Choroid plexus epithelial cell (primary cell): ENCODE measurements around the gene PAN2.

ENCODE experiments used
- DNase-seq: peaks from one replicate; pipeline ENCODE4 v3.0.0-alpha.2; 2010; ENCODE audit warnings: low read depth
- H3K4me3 ChIP-seq: 2 replicates; pipeline ENCODE4 v1.5.1; 2011; ENCODE audit warnings: low read depth, mild to moderate bottlenecking, control low read depth, low read length, moderate library complexity
- TF ChIP-seq, protein P1 (sequence below): conservative IDR thresholded peaks from 2 replicates; pipeline ENCODE4 v1.5.1; 2011; ENCODE audit warnings: low read depth, mild to moderate bottlenecking, control low read depth, inconsistent platforms, low read length, moderate library complexity

The PAN2 gene, protein sequence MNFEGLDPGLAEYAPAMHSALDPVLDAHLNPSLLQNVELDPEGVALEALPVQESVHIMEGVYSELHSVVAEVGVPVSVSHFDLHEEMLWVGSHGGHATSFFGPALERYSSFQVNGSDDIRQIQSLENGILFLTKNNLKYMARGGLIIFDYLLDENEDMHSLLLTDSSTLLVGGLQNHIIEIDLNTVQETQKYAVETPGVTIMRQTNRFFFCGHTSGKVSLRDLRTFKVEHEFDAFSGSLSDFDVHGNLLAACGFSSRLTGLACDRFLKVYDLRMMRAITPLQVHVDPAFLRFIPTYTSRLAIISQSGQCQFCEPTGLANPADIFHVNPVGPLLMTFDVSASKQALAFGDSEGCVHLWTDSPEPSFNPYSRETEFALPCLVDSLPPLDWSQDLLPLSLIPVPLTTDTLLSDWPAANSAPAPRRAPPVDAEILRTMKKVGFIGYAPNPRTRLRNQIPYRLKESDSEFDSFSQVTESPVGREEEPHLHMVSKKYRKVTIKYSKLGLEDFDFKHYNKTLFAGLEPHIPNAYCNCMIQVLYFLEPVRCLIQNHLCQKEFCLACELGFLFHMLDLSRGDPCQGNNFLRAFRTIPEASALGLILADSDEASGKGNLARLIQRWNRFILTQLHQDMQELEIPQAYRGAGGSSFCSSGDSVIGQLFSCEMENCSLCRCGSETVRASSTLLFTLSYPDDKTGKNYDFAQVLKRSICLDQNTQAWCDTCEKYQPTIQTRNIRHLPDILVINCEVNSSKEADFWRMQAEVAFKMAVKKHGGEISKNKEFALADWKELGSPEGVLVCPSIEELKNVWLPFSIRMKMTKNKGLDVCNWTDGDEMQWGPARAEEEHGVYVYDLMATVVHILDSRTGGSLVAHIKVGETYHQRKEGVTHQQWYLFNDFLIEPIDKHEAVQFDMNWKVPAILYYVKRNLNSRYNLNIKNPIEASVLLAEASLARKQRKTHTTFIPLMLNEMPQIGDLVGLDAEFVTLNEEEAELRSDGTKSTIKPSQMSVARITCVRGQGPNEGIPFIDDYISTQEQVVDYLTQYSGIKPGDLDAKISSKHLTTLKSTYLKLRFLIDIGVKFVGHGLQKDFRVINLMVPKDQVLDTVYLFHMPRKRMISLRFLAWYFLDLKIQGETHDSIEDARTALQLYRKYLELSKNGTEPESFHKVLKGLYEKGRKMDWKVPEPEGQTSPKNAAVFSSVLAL

DNA sequence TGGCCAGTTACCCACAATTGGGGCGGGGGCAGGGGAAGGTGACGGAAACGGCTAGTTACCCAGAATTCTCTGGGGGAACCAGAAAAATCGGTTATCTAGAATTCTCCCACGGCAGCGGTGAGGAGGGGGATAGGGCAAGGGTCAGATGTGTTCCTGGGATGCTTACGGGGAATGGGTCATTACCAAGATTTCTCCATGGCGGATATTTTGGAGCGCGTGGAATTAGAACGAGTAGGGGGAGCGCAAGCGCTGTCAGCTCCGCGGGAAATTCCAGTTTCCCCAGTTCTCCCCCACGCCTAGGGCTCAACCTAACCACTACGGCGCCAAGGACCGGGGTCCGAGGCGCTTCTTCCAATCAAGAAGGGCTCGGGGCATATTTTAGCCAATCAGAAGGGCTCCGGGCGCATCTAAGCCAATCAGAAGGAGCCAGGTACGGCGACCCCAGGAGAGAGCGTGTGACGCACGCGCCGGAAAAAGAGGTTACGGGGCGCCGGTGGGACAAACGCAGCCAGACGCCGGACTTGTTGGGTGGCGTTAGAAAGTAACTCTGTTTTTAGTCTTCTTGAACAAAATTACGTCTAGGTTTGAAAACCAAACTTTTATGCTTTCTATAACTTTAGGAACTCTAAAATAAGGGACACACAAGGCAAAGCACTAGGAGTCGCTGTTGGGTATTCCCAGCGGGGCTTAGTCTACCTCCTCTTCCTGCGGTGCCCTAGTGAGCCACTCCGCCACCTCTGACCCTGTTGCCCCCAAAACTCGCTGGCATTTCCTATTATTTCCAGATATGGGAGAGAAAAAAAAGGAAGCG lies at the start of gene PAN2:
Gene PAN2, minus strand, starts transcription at position 322 of the 811 bp plus-strand sequence. CDS start 906 bp downstream, outside the sequence.
- TF ChIP-seq, protein P1, sequence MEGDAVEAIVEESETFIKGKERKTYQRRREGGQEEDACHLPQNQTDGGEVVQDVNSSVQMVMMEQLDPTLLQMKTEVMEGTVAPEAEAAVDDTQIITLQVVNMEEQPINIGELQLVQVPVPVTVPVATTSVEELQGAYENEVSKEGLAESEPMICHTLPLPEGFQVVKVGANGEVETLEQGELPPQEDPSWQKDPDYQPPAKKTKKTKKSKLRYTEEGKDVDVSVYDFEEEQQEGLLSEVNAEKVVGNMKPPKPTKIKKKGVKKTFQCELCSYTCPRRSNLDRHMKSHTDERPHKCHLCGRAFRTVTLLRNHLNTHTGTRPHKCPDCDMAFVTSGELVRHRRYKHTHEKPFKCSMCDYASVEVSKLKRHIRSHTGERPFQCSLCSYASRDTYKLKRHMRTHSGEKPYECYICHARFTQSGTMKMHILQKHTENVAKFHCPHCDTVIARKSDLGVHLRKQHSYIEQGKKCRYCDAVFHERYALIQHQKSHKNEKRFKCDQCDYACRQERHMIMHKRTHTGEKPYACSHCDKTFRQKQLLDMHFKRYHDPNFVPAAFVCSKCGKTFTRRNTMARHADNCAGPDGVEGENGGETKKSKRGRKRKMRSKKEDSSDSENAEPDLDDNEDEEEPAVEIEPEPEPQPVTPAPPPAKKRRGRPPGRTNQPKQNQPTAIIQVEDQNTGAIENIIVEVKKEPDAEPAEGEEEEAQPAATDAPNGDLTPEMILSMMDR: peak; percentile 78
- DNase-seq: peak; percentile 98
- H3K4me3 ChIP-seq: peak within 1 kb of the TSS; percentile 69

DNA sequence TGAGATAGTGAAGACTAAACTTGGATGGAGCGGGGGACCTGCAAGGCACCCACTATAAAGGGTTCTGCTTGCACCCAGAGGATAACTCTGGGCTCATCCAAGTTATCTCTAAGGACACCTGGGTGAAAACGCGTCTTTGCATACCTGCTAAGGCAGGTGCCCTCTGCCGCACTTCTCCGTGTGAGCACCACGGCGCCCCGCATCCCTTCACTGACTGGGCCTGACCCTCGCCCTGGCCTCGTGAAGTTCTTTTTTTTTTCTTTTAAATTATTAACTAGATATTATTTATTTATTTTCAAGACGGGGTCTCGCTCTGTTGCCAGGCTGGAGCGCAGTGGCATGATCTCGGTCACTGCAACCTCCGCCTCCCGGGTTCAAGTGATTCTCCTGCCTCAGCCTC lies 48.8 kb upstream of the PAN2 start:
- no peak for DNase-seq
- H3K4me3 ChIP-seq: no peak overlapping the region
- TF ChIP-seq, protein P1: no peak

DNA sequence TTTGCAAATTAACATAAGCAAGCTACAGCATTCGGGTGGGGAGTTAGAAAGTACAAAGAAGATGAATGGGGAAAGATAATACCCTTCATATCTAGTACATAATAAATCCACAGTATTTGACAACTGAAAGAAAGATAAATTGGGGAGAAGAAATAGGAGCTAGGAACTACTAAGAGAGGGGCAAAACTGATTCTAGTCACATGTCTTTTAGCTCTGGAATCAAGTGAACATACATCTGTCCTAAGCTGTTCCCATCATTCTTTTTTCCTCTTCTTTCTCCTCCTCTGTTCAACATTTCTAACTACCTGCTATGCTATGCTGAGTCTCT lies 44.2 kb upstream of the PAN2 start:
- TF ChIP-seq, protein P1: no peak
- H3K4me3 ChIP-seq: no peak overlapping the region
- no peak for DNase-seq

DNA sequence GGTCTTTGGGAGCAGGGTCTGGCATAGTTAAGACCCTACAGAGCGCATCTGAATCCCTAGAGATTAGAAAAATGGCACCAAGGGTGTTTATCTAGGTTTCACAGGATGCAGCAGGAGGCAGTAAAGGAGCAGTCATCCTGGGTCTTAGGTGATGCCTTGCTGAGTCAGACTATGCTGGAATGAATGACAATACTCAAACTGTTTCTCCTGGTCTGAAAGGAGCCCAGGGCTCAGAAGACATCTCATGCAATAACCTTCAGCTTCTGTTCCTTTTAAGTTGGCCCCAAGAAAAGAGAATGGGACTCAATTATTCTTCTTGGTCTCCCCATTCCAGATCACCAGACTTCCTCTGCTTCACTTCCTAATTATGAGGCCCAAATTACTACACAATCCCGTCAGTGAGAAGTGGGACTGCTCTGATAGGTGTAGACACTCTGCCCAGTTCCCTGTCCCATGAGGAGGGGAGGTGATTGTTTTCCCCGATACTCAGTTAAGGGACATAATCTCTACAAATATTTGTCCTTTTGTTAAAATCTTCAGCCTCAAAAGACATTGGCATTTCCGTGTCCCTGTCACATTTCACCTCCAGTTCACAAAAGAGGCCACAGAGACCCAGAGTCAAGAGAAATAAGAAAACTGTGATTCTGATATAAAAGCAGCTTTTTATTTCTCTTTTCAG lies 43.6 kb upstream of the PAN2 start:
- no peak overlapping the region for H3K4me3 ChIP-seq
- TF ChIP-seq, protein P1: peak; percentile 46
- peak; percentile 59 for DNase-seq

DNA sequence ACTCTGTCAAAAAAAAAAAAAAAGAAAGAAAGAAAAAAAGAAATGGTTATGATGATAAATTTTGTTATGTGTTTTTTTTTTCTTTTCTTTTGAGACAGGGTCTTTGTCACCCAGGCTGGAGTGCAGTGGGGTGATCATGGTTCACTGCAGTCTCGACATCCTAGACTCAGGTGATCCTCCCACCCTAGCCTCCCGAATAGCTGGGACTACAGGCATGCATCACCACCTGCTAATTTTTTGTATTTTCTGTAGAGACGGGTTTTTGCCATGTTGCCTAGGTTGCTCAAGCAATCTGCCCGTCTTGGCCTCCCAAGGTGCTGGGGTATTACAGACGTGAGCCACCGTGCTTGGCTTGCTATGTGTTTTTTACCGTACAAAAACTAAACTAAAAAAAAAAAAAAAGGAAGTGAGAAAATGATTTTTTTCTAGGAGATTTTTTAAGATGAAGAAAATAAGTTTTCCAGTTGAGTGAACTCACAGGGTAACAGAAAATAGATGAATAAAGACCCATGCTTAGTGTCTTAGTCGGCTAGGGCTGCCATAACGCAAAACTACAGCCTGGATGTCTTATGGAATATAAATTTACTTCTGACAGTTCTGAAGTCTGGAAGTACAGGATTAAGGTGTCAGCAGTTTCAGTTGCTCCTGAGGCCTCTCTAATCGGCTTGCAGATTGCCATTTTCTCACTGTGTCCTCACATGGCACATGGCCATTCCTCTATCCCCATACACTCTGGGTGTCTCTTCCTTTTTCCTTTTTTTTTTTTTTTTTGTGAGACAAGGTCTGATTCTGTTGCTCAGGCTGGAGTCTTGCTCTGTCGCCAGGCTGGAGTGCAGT lies 42.0 kb upstream of the PAN2 start:
- TF ChIP-seq, protein P1: no peak
- H3K4me3 ChIP-seq: no peak overlapping the region
- no peak for DNase-seq
